Transverse colon (tissue), 4 donors: Measurements from ENCODE around the gene PACS2.

Experiments used
- EP300 ChIP-seq: sonication (generic); formaldehyde crosslinking; IDR thresholded peaks from one replicate; pipeline ENCODE4 v1.6.1; 2017; ENCODE audit warnings: antibody characterized with exemption, low read depth
- POLR2A ChIP-seq: fragments of 450-650 bp; IDR thresholded peaks from one replicate; pipeline ENCODE4 v1.6.1; 2016; ENCODE audit warnings: antibody characterized with exemption, mild to moderate bottlenecking, moderate library complexity
- POLR2AphosphoS5 ChIP-seq, 3 donors: sonication (generic); formaldehyde crosslinking; IDR thresholded peaks; one replicate each; pipeline ENCODE4 v1.6.1; 2016; ENCODE audit warnings: antibody characterized with exemption in 3 of 3
- TF ChIP-seq, protein P1 (sequence below), 5 experiments: fragments of 200-600 bp in 3 of 5; fragments of 450-650 bp in 2 of 5; sonication (generic) in 3 of 5; IDR thresholded peaks; 1 replicate in 2 of 5; 2 replicates in 3 of 5; pipeline ENCODE4 v1.5.1; 2016 to 2017; ENCODE audit warnings: antibody characterized with exemption in 5 of 5, inconsistent platforms in 3 of 5, mild to moderate bottlenecking in 2 of 5, moderate library complexity in 1 of 5

DNA sequence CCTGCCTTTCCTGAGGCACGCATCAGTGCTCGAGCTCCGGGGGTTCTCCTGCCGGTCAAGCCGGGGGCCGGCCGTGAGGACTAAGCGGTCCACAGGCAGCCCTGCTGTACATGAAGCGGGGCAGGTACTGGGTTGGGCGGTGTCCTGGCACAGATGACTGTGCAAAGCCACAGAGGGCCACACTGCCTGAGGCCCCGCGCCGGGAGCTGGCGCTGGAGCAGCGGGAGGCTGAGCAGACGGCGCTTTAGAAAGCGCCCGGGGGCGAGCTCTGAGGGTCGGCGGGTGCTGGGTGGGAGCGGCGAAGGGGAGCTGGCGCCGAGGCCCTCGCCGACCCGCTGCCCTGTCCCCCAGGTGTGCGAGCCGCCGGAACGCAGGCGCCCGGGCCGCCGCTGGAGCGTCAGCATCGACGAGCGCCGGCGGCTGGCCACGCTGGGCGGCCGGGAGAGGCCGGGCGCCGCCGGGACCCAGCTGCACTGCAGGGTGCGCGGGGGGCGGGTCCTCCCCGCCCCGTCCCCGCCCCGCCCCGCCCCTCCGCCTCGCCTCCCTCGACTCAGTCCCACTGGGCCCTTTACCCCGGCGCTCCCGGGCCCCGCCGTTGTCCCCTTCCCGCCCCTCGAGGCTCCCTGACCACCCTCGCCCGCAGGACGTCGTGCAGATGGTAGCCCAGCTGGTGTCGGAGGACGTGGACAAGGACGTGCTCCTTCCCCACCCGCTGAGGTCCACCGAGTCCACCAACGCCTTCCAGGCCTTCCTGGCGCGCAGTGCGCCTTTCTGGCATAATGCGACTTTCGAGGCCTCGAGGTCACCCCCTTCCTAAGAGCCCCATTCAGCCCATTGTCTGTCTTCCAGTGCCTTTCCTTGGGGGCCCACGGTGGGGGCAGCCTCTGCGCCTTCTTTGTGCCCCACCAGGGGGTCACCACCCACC is 96.7 kb downstream of the PACS2 start:
- TF ChIP-seq, protein P1, sequence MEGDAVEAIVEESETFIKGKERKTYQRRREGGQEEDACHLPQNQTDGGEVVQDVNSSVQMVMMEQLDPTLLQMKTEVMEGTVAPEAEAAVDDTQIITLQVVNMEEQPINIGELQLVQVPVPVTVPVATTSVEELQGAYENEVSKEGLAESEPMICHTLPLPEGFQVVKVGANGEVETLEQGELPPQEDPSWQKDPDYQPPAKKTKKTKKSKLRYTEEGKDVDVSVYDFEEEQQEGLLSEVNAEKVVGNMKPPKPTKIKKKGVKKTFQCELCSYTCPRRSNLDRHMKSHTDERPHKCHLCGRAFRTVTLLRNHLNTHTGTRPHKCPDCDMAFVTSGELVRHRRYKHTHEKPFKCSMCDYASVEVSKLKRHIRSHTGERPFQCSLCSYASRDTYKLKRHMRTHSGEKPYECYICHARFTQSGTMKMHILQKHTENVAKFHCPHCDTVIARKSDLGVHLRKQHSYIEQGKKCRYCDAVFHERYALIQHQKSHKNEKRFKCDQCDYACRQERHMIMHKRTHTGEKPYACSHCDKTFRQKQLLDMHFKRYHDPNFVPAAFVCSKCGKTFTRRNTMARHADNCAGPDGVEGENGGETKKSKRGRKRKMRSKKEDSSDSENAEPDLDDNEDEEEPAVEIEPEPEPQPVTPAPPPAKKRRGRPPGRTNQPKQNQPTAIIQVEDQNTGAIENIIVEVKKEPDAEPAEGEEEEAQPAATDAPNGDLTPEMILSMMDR (IDR thresholded peaks at IDR 0.05): no peak
- TF ChIP-seq POLR2A (no peak), EP300 (no peak), POLR2AphosphoS5 (IDR thresholded peaks at IDR 0.05) (no peak)
